Keratinocyte (primary cell): ENCODE measurements around the gene DLGAP1. TPM values are rescaled to one million over a fixed set of nuclear protein-coding genes. Genes with fewer than 3 reads are reported as not detected.

ENCODE experiments used
- DNase-seq: peaks from one replicate; pipeline ENCODE4 v3.0.0-alpha.2; 2011; ENCODE audit warnings: low read depth, missing footprints, low spot score
- FAIRE-seq: peaks from 2 replicates; lab custom pipeline; 2011; peaks lifted over from hg19 to GRCh38; lab: Jason Lieb, UNC
- H2AFZ ChIP-seq: 2 replicates; pipeline ENCODE4 v1.6.0; 2012; ENCODE audit warnings: low read length, control low read depth, inconsistent platforms; ENCODE audit not compliant: control insufficient read depth
- H3K27ac ChIP-seq: 2 replicates; pipeline ENCODE4 v1.5.1; 2011; ENCODE audit warnings: low read length; ENCODE audit not compliant: control insufficient read depth, insufficient read depth
- H3K27me3 ChIP-seq: 3 replicates; pipeline ENCODE4 v1.6.0; 2011; ENCODE audit warnings: low read length; ENCODE audit not compliant: control insufficient read depth, insufficient read depth; ENCODE audit errors: extremely low read depth
- H3K36me3 ChIP-seq, 2 experiments: 2 replicates in 1 of 2; 3 replicates in 1 of 2; pipeline ENCODE4 v1.5.1; 2011; ENCODE audit warnings: low read length in 2 of 2, mild to moderate bottlenecking in 1 of 2; ENCODE audit not compliant: control insufficient read depth in 2 of 2, insufficient read depth in 2 of 2; ENCODE audit errors: extremely low read depth in 1 of 2
- H3K4me1 ChIP-seq: 3 replicates; pipeline ENCODE4 v1.5.1; 2011; ENCODE audit warnings: low read length; ENCODE audit not compliant: control insufficient read depth, insufficient read depth; ENCODE audit errors: extremely low read depth
- H3K4me2 ChIP-seq: 3 replicates; pipeline ENCODE4 v1.6.0; 2011; ENCODE audit warnings: low read depth, low read length; ENCODE audit not compliant: control insufficient read depth, insufficient read depth; ENCODE audit errors: extremely low read depth
- H3K4me3 ChIP-seq, 3 experiments: fragments of 200-600 bp in 1 of 3; sonication (generic) in 1 of 3; 2 replicates in 2 of 3; 3 replicates in 1 of 3; pipeline ENCODE4 v1.5.1; 2011 to 2016; ENCODE audit warnings: low read length in 3 of 3, mild to moderate bottlenecking in 3 of 3, control low read depth in 2 of 3, inconsistent platforms in 1 of 3, low read depth in 1 of 3, mixed read lengths in 1 of 3, mixed run types in 1 of 3, moderate library complexity in 1 of 3; ENCODE audit not compliant: control insufficient read depth in 2 of 3, insufficient read depth in 2 of 3; ENCODE audit errors: extremely low read depth in 1 of 3
- H3K79me2 ChIP-seq: 2 replicates; pipeline ENCODE4 v1.6.0; 2012; ENCODE audit warnings: low read length; ENCODE audit not compliant: control insufficient read depth, insufficient read depth
- H3K9ac ChIP-seq: 3 replicates; pipeline ENCODE4 v1.6.0; 2011; ENCODE audit warnings: low read length; ENCODE audit not compliant: control insufficient read depth, insufficient read depth; ENCODE audit errors: extremely low read depth
- H3K9me1 ChIP-seq: 3 replicates; pipeline ENCODE4 v1.6.0; 2011; ENCODE audit warnings: low read length; ENCODE audit not compliant: control insufficient read depth, insufficient read depth; ENCODE audit errors: extremely low read depth
- H3K9me3 ChIP-seq: 2 replicates; pipeline ENCODE4 v1.5.1; 2012; ENCODE audit warnings: low read depth, low read length; ENCODE audit not compliant: control insufficient read depth
- H4K20me1 ChIP-seq: 3 replicates; pipeline ENCODE4 v1.6.0; 2011; ENCODE audit warnings: low read length; ENCODE audit not compliant: control insufficient read depth, insufficient read depth; ENCODE audit errors: extremely low read depth
- EZH2 ChIP-seq: IDR thresholded peaks from one replicate; pipeline ENCODE4 v1.6.1; 2012; ENCODE audit warnings: inconsistent platforms, mild to moderate bottlenecking, low read length, moderate library complexity
- dilution Hi-C: fragments of 300-500 bp; cut with MboI; formaldehyde crosslinking; loops from one replicate; pipeline ENCODE4 v1.7.0; 2020; ENCODE audit warnings: low sequenced_read_pairs; ENCODE audit not compliant: extremely low pct_ligation_motif_present
- polyA plus RNA-seq, 5 experiments: library from polyadenylated mRNA; depleted of rRNA in 3 of 5; stranded (reverse) in 3 of 5; stranded (forward) in 1 of 5; unstranded in 1 of 5; fragments of >200 nt; gene quantifications; 1 replicate in 1 of 5; 2 replicates in 3 of 5; 3 replicates in 1 of 5; pipeline versions ENCODE4 v1.2.1 to v1.2.3, GENCODE V29; 2011 to 2012; ENCODE audit warnings: missing spikeins in 2 of 5, low read depth in 1 of 5, low replicate concordance in 1 of 5
- TF ChIP-seq, protein P1 (sequence below), 3 experiments: IDR thresholded peaks in 1 of 3; conservative IDR thresholded peaks in 1 of 3; optimal IDR thresholded peaks in 1 of 3; 2 replicates in 2 of 3; 3 replicates in 1 of 3; pipeline versions ENCODE3 to v1.5.1; 2011; ENCODE audit warnings: low read length in 3 of 3, mild to moderate bottlenecking in 3 of 3, moderate library complexity in 2 of 3, control low read depth in 1 of 3, inconsistent platforms in 1 of 3; ENCODE audit not compliant: insufficient read depth in 2 of 3; ENCODE audit errors: extremely low read depth in 1 of 3

DLGAP1 gene
- polyA plus RNA-seq, 1 donor (not counting 4 experiments of a cell fraction or from before 2014, with no cell fraction given), result not detected

GRCh38 chr18:3623769-3624545 is 831.1 kb downstream of the DLGAP1 start:
- Histone ChIP-seq H3K4me3 (peak overlapping the region; percentile 22 to 62 (median 51)), H3K9me1 (no peaks in the 10 kb centered on the region), H3K79me2 (no peaks in the 10 kb centered on the region), H3K27me3 (no peaks in the 10 kb centered on the region), H3K36me3 (no peaks in the 10 kb centered on the region), H4K20me1 (no peaks in the 10 kb centered on the region), H2AFZ (no peak overlapping the region), H3K4me2 (peak overlapping the region; percentile 88), H3K9me3 (no peaks in the 10 kb centered on the region), H3K27ac (peak overlapping the region; percentile 97), H3K9ac (peak overlapping the region; percentile 91), H3K4me1 (peaks cover 34% of the 10 kb centered on the region)
- TF ChIP-seq, protein P1, sequence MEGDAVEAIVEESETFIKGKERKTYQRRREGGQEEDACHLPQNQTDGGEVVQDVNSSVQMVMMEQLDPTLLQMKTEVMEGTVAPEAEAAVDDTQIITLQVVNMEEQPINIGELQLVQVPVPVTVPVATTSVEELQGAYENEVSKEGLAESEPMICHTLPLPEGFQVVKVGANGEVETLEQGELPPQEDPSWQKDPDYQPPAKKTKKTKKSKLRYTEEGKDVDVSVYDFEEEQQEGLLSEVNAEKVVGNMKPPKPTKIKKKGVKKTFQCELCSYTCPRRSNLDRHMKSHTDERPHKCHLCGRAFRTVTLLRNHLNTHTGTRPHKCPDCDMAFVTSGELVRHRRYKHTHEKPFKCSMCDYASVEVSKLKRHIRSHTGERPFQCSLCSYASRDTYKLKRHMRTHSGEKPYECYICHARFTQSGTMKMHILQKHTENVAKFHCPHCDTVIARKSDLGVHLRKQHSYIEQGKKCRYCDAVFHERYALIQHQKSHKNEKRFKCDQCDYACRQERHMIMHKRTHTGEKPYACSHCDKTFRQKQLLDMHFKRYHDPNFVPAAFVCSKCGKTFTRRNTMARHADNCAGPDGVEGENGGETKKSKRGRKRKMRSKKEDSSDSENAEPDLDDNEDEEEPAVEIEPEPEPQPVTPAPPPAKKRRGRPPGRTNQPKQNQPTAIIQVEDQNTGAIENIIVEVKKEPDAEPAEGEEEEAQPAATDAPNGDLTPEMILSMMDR (optimal IDR thresholded peaks at IDR 0.05 in 1 of 3, IDR thresholded peaks at IDR 0.05 in 1 of 3, conservative IDR thresholded peaks at IDR 0.05 in 1 of 3; ENCODE audit: extremely low read depth in 1 of 3, insufficient read depth in 2 of 3, low read length in 3 of 3), result no peak
- no peak for TF ChIP-seq EZH2
- dilution Hi-C loops, result no loop called here
- FAIRE-seq, result peak; percentile 90
- peak; percentile 96 for DNase-seq

DNA sequence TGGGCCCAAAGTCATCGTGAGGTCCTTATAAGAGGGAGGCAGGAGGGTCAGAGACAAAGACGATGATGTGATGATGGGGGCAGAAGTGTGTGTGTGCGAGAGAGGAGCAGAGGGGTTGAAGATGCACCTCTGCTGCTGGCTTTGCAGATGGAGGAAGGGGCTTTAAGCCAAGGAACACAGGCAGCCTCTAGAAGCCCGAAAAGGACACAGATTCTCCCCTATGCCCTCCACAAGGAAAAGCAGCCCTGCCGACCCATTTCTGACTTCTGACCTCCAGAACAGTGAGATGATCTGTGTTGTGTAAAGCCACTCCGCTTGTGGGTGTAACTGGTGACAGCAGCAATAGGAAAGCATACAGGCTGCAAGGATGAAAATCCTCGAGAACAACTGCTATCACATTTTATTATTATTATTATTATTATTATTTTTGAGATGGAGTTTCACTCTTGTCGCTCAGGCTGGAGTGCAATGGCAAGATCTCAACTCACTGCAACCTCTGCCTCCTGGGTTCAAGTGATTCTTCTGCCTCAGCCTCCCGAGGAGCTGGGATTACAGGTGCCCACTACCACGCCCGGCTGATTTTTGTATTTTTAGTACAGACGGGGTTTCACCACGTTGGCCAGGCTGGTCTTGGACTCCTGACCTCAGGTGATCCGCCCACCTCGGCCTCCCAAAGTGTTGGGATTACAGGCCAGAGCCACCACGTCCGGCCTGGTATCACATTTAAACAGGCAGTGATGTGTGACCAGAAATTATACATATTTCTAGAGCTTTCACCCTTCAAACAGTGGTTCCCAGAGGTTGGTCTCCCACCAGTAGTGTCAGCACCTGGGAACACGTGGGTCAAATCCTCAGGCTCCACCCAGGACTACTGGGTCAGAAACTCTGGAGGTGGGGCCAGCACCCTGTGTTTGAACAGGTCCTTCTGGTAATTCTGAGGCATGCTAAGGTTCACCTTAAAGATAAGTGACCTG is 834.7 kb downstream of the DLGAP1 start:
- H3K4me1 ChIP-seq, result peaks cover 35% of the 10 kb centered on the region

More for the DNA sequence above, 834.7 kb downstream of the DLGAP1 start:
- H3K36me3 ChIP-seq, result no peaks in the 10 kb centered on the region
- H4K20me1 ChIP-seq, result no peaks in the 10 kb centered on the region
- H3K79me2 ChIP-seq, result no peaks in the 10 kb centered on the region
- H3K4me2 ChIP-seq, result no peak overlapping the region
- FAIRE-seq (no peak), DNase-seq (no peak)
- H3K9ac ChIP-seq, result no peak overlapping the region
- TF ChIP-seq EZH2, result no peak
- TF ChIP-seq, protein P1 (optimal IDR thresholded peaks at IDR 0.05 in 1 of 3, IDR thresholded peaks at IDR 0.05 in 1 of 3, conservative IDR thresholded peaks at IDR 0.05 in 1 of 3; ENCODE audit: extremely low read depth in 1 of 3, insufficient read depth in 2 of 3, low read length in 3 of 3), result no peak
- H3K27me3 ChIP-seq, result no peaks in the 10 kb centered on the region
- no peak overlapping the region for H2AFZ ChIP-seq
- H3K9me1 ChIP-seq, result no peaks in the 10 kb centered on the region
- no peaks in the 10 kb centered on the region for H3K9me3 ChIP-seq
- H3K27ac ChIP-seq, result no peak overlapping the region
- dilution Hi-C loops, result no loop called here
- H3K4me3 ChIP-seq, result no peak overlapping the region
